Caco-2 (cell line): ENCODE results near the gene FOS. TPM values are rescaled to one million over a fixed set of nuclear protein-coding genes. Genes with fewer than 3 reads are reported as not detected.

ENCODE experiments used
- BruUV-seq: library from RNA; stranded (reverse); fragments of 400-500 nt; replicated peaks from 2 replicates; lab custom pipeline; 2021; lab: Mats Ljungman, UMichigan
- CTCF ChIA-PET: fragments of 300-600 bp; sonication (Branson Sonifier 250); formaldehyde crosslinking; loops from one replicate; lab custom pipeline; 2022; ENCODE audit warnings: antibody characterized with exemption; lab: Charles Lee
- POLR2A ChIA-PET: fragments of 300-600 bp; sonication (Branson Sonifier 250); formaldehyde crosslinking; loops from one replicate; lab custom pipeline; 2022; ENCODE audit warnings: antibody characterized with exemption; lab: Charles Lee
- DNase-seq, 2 experiments: peaks; one replicate each; pipeline versions ENCODE4 v3.0.0 to v3.0.0-alpha.2; 2020 to 2022
- H3K27me3 ChIP-seq: replicated peaks from 2 replicates; pipeline ENCODE4 v1.6.0; 2011; ENCODE audit warnings: low read length; ENCODE audit not compliant: control insufficient read depth, insufficient read depth
- H3K36me3 ChIP-seq: 2 replicates; pipeline ENCODE4 v1.5.1; 2011; ENCODE audit warnings: low read length; ENCODE audit not compliant: control insufficient read depth, insufficient read depth
- H3K4me1 ChIP-seq: fragments of 250-450 bp; sonication (Bioruptor Pico); 2 replicates; pipeline ENCODE4 v1.5.1; 2020; ENCODE audit warnings: mild to moderate bottlenecking
- H3K4me3 ChIP-seq: 2 replicates; pipeline ENCODE4 v1.5.1; 2011; ENCODE audit warnings: low read depth, mild to moderate bottlenecking, control low read depth, low read length
- H3K9me3 ChIP-seq: fragments of 250-450 bp; sonication (Bioruptor Pico); 2 replicates; pipeline ENCODE4 v1.5.1; 2020; ENCODE audit warnings: mild to moderate bottlenecking, moderate library complexity
- H3K27ac Mint-ChIP-seq: one replicate; pipeline ENCODE4 v1.8.0; 2022; ENCODE audit warnings: mixed read lengths; ENCODE audit not compliant: unreplicated experiment
- H3K27me3 Mint-ChIP-seq: one replicate; pipeline ENCODE4 v1.8.0; 2022; ENCODE audit warnings: mixed read lengths; ENCODE audit not compliant: insufficient read depth, unreplicated experiment
- H3K36me3 Mint-ChIP-seq: one replicate; pipeline ENCODE4 v1.8.0; 2022; ENCODE audit warnings: mild to moderate bottlenecking, mixed read lengths; ENCODE audit not compliant: insufficient read depth, unreplicated experiment
- H3K4me1 Mint-ChIP-seq: one replicate; pipeline ENCODE4 v1.8.0; 2022; ENCODE audit warnings: low read depth, mixed read lengths; ENCODE audit not compliant: unreplicated experiment
- H3K4me3 Mint-ChIP-seq: one replicate; pipeline ENCODE4 v1.8.0; 2022; ENCODE audit warnings: mild to moderate bottlenecking, moderate library complexity, mixed read lengths; ENCODE audit not compliant: unreplicated experiment
- H3K9me3 Mint-ChIP-seq: one replicate; pipeline ENCODE4 v1.8.0; 2022; ENCODE audit warnings: mixed read lengths; ENCODE audit not compliant: unreplicated experiment
- CTCF ChIP-seq, 2 experiments: fragments of 200-600 bp in 1 of 2; IDR thresholded peaks; 1 replicate in 1 of 2; 2 replicates in 1 of 2; pipeline versions ENCODE4 v1.5.1 to v1.8.0; 2011 to 2022; ENCODE audit warnings: antibody characterized with exemption in 1 of 2, control low read depth in 1 of 2, inconsistent platforms in 1 of 2, low read depth in 1 of 2, low read length in 1 of 2, mild to moderate bottlenecking in 1 of 2, moderate library complexity in 1 of 2; ENCODE audit not compliant: insufficient read depth in 1 of 2, severe bottlenecking in 1 of 2, unreplicated experiment in 1 of 2
- intact Hi-C: fragments of 100-400 bp; cut with micrococcal nuclease; formaldehyde crosslinking; loops from one replicate; pipeline ENCODE4 v1.10.0; 2022; ENCODE audit not compliant: unreplicated experiment
- total RNA-seq: library from RNA; stranded (reverse); gene quantifications from 2 replicates; pipeline ENCODE4 v1.2.3, GENCODE V29; 2022

Gene FOS
- total RNA-seq, 1 experiment from 2014 or later = 73.7 TPM

GRCh38 chr14:75249251-75249957, 29.2 kb upstream of the FOS start:
- POLR2A ChIA-PET = no interaction called here
- no peaks in the 10 kb centered on the region for H3K36me3 Mint-ChIP-seq
- intact Hi-C loops = no loop called here
- Histone ChIP-seq H3K4me1 (peaks cover 14% of the 10 kb centered on the region), H3K36me3 (no peaks in the 10 kb centered on the region), H3K4me3 (no peak overlapping the region), H3K9me3 (no peaks in the 10 kb centered on the region), H3K27me3 (no peaks in the 10 kb centered on the region)
- H3K27me3 Mint-ChIP-seq = no peaks in the 10 kb centered on the region
- BruUV-seq = no TSS peak
- H3K4me1 Mint-ChIP-seq = peaks cover 13% of the 10 kb centered on the region
- no peak for TF ChIP-seq CTCF (IDR thresholded peaks at IDR 0.05; ENCODE audit: insufficient read depth in 1 of 2, low read depth in 1 of 2, low read length in 1 of 2, severe bottlenecking in 1 of 2, unreplicated experiment in 1 of 2)
- no peak overlapping the region for H3K4me3 Mint-ChIP-seq
- CTCF ChIA-PET = no interaction called here
- no peaks in the 10 kb centered on the region for H3K9me3 Mint-ChIP-seq
- H3K27ac Mint-ChIP-seq = no peak overlapping the region
- DNase-seq = no peak

GRCh38 chr14:75249958-75250336, 28.7 kb upstream of the FOS start:
- Histone ChIP-seq H3K4me3 (no peak overlapping the region), H3K4me1 (peaks cover 14% of the 10 kb centered on the region), H3K27me3 (no peaks in the 10 kb centered on the region), H3K36me3 (no peaks in the 10 kb centered on the region), H3K9me3 (no peaks in the 10 kb centered on the region)
- no TSS peak for BruUV-seq
- intact Hi-C loops = no loop called here
- H3K27me3 Mint-ChIP-seq = no peaks in the 10 kb centered on the region
- no peaks in the 10 kb centered on the region for H3K9me3 Mint-ChIP-seq
- ChIA-PET CTCF (no interaction called here), POLR2A (no interaction called here)
- no peak overlapping the region for H3K4me3 Mint-ChIP-seq
- H3K27ac Mint-ChIP-seq = no peak overlapping the region
- no peak for DNase-seq
- peaks cover 17% of the 10 kb centered on the region for H3K4me1 Mint-ChIP-seq
- H3K36me3 Mint-ChIP-seq = no peaks in the 10 kb centered on the region
- TF ChIP-seq CTCF (IDR thresholded peaks at IDR 0.05; ENCODE audit: insufficient read depth in 1 of 2, low read depth in 1 of 2, low read length in 1 of 2, severe bottlenecking in 1 of 2, unreplicated experiment in 1 of 2) = no peak

- H3K9me3 ChIP-seq = no peaks in the 10 kb centered on the region
- Mint-ChIP-seq H3K9me3 (no peaks in the 10 kb centered on the region), H3K27me3 (no peaks in the 10 kb centered on the region), H3K36me3 (no peaks in the 10 kb centered on the region), H3K4me1 (peaks cover 17% of the 10 kb centered on the region), H3K27ac (no peak overlapping the region), H3K4me3 (no peak overlapping the region)
- no peak overlapping the region for H3K4me3 ChIP-seq
- ChIA-PET POLR2A (no interaction called here), CTCF (no interaction called here)
- no peak for TF ChIP-seq CTCF (IDR thresholded peaks at IDR 0.05; ENCODE audit: insufficient read depth in 1 of 2, low read depth in 1 of 2, low read length in 1 of 2, severe bottlenecking in 1 of 2, unreplicated experiment in 1 of 2)
- no TSS peak for BruUV-seq
- H3K27me3 ChIP-seq = no peaks in the 10 kb centered on the region
- intact Hi-C loops = no loop called here
- H3K36me3 ChIP-seq = no peaks in the 10 kb centered on the region
- H3K4me1 ChIP-seq = peaks cover 14% of the 10 kb centered on the region
- no peak for DNase-seq
Measured at GRCh38 chr14:75250800-75251199, 27.8 kb upstream of the FOS start.
